Stomach (tissue), 4 donors: ENCODE data around the gene PHRF1.
"Not testable (repeated sequence)": the region's sequence is repeated elsewhere in the genome, so short reads cannot be mapped to it uniquely, and the experiment has no call there.

Source experiments
- EP300 ChIP-seq: sonication (generic); formaldehyde crosslinking; IDR thresholded peaks from one replicate; pipeline ENCODE4 v1.6.1; 2017; ENCODE audit warnings: antibody characterized with exemption
- POLR2A ChIP-seq, 4 donors: fragments of 450-650 bp; IDR thresholded peaks; one replicate each; pipeline ENCODE4 v1.6.1; 2016; ENCODE audit warnings: antibody characterized with exemption in 4 of 4, control low read depth in 2 of 4, mild to moderate bottlenecking in 1 of 4, moderate library complexity in 1 of 4
- POLR2AphosphoS5 ChIP-seq, 3 donors: sonication (generic); formaldehyde crosslinking; IDR thresholded peaks; one replicate each; pipeline ENCODE4 v1.6.1; 2016; ENCODE audit warnings: antibody characterized with exemption in 3 of 3
- TF ChIP-seq, protein P1 (sequence below), 7 experiments: fragments of 450-650 bp in 4 of 7; fragments of 200-600 bp in 3 of 7; sonication (generic) in 3 of 7; IDR thresholded peaks; one replicate each; pipeline ENCODE4 v1.5.1; 2016 to 2019; ENCODE audit warnings: antibody characterized with exemption in 7 of 7, control low read depth in 2 of 7, mild to moderate bottlenecking in 1 of 7

DNA sequence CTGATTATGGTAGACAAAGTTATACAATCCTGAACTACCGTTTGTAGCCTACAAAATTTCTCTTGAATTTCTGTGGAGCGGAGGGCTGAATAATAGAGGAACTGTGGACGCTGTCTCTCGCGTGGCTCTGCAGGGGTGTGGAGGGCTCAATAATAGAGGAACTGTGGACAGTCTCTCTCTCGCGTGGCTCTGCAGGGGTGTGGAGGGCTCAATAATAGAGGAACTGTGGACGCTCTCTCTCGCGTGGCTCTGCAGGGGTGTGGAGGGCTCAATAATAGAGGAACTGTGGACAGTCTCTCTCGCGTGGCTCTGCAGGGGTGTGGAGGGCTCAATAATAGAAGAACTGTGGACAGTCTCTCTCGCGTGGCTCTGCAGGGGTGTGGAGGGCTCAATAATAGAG is 76.9 kb downstream of the PHRF1 start:
- TF ChIP-seq, protein P1, sequence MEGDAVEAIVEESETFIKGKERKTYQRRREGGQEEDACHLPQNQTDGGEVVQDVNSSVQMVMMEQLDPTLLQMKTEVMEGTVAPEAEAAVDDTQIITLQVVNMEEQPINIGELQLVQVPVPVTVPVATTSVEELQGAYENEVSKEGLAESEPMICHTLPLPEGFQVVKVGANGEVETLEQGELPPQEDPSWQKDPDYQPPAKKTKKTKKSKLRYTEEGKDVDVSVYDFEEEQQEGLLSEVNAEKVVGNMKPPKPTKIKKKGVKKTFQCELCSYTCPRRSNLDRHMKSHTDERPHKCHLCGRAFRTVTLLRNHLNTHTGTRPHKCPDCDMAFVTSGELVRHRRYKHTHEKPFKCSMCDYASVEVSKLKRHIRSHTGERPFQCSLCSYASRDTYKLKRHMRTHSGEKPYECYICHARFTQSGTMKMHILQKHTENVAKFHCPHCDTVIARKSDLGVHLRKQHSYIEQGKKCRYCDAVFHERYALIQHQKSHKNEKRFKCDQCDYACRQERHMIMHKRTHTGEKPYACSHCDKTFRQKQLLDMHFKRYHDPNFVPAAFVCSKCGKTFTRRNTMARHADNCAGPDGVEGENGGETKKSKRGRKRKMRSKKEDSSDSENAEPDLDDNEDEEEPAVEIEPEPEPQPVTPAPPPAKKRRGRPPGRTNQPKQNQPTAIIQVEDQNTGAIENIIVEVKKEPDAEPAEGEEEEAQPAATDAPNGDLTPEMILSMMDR (IDR thresholded peaks at IDR 0.05): not testable (repeated sequence)
- not testable (repeated sequence) for TF ChIP-seq EP300; POLR2A (IDR thresholded peaks at IDR 0.05); POLR2AphosphoS5 (IDR thresholded peaks at IDR 0.05)
